Mesothelial cell of epicardium (in vitro differentiated cells): ENCODE data around the gene LRRN4. TPM values are rescaled to one million over a fixed set of nuclear protein-coding genes. Genes with fewer than 3 reads are reported as not detected.

Experiments
- DNase-seq, 2 experiments: peaks; one replicate each; pipeline ENCODE4 v3.0.0; 2021; ENCODE audit warnings: low spot score in 2 of 2; ENCODE audit not compliant: unreplicated experiment in 2 of 2
- H3K27ac Mint-ChIP-seq: 2 replicates; pipeline ENCODE4 v1.8.0; 2021; ENCODE audit warnings: mixed read lengths
- H3K27me3 Mint-ChIP-seq: 2 replicates; pipeline ENCODE4 v1.8.0; 2021; ENCODE audit warnings: low read depth, mixed read lengths
- H3K36me3 Mint-ChIP-seq: 2 replicates; pipeline ENCODE4 v1.8.0; 2021; ENCODE audit warnings: mixed read lengths
- H3K4me1 Mint-ChIP-seq: 2 replicates; pipeline ENCODE4 v1.8.0; 2021; ENCODE audit warnings: mixed read lengths
- H3K4me3 Mint-ChIP-seq: 2 replicates; pipeline ENCODE4 v1.8.0; 2021; ENCODE audit warnings: mild to moderate bottlenecking, moderate library complexity, mixed read lengths
- H3K9me3 Mint-ChIP-seq: 2 replicates; pipeline ENCODE4 v1.8.0; 2021; ENCODE audit warnings: mixed read lengths
- CTCF ChIP-seq: fragments of 200-600 bp; sonication (generic); IDR thresholded peaks from one replicate; pipeline ENCODE4 v1.5.0; 2021; ENCODE audit warnings: antibody characterized with exemption; ENCODE audit not compliant: unreplicated experiment
- total RNA-seq: library from RNA; stranded (reverse); gene quantifications from 3 replicates; pipeline ENCODE4 v1.2.1, GENCODE V29; 2021

The LRRN4 gene
- total RNA-seq, 1 donor from 2014 or later, result 78.8 TPM

- Mint-ChIP-seq H3K4me3 (no peak overlapping the region), H3K27me3 (no peaks in the 10 kb centered on the region), H3K27ac (no peak overlapping the region), H3K9me3 (peaks cover 18% of the 10 kb centered on the region), H3K4me1 (no peaks in the 10 kb centered on the region), H3K36me3 (peaks cover 60% of the 10 kb centered on the region)
- DNase-seq, result no peak
- no peak for TF ChIP-seq CTCF
These were observed 36.0 kb downstream of the LRRN4 start for GRCh38 chr20:6017880-6018279.

DNA sequence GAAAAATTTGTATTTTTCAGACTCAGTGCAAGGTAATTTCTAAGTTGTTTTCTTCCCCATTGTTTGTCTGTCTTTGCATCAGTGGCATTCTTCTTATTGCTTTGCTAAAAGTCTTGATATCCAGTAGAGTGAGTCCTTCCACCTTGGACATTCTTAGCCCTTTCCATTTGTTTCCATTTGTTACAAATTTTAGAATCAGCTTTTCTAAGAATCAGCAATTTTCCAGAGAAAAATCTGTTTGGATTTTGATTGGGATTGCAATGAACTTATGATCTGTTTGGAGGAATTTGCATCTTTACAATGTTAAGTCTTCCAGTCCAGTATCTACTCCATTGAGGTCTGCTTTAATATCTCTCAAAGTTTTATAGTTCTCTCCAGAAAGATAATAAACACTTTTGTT lies 36.4 kb downstream of the LRRN4 start:
- Mint-ChIP-seq H3K4me3 (no peak overlapping the region), H3K9me3 (peaks cover 14% of the 10 kb centered on the region), H3K4me1 (no peaks in the 10 kb centered on the region), H3K36me3 (peaks cover 60% of the 10 kb centered on the region), H3K27me3 (no peaks in the 10 kb centered on the region), H3K27ac (no peak overlapping the region)
- no peak for DNase-seq
- no peak for TF ChIP-seq CTCF

DNA sequence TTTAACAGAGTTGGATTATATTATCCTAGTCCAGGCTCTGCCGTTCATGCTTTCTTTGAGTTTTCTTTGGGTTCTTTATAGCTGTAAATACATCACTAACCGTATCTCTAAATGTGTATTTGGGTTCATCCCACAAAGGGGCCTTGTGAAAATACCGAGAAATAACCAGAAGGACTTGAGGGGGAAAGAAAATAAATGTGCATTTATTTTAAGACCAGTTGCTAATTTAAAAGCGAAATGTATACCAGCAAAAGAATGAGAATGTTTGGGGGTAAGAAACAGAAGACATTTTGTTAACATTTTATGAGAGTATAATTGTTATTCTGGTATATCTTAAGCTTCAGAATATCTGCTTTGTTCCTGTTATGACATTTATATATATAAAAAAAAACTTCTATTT lies 38.9 kb downstream of the LRRN4 start:
- Mint-ChIP-seq H3K36me3 (peaks cover 58% of the 10 kb centered on the region), H3K4me3 (no peak overlapping the region), H3K27me3 (no peaks in the 10 kb centered on the region), H3K27ac (no peak overlapping the region), H3K4me1 (no peaks in the 10 kb centered on the region), H3K9me3 (peaks cover 3% of the 10 kb centered on the region)
- TF ChIP-seq CTCF, result no peak
- no peak for DNase-seq

DNA sequence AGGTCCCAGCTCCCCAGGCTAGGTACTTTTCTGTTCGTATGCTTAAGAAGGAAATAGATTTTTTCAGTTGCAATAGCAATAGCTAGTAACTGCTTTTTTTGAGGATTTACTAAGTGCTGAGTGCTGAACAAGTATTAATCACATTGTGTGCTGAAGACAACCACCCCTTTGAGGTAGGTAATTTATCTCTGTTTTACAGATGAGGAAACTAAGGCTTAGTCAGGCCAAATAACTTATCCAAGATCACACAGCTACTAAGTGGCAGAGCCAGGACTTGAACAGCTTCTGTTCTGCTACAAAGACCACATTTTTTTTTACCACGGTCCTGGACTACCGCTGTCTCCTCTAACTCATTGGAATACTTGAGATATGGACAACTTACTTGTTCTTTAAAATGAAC lies 39.8 kb downstream of the LRRN4 start:
- H3K27ac Mint-ChIP-seq, result peak overlapping the region; percentile 41
- H3K9me3 Mint-ChIP-seq, result peaks cover 3% of the 10 kb centered on the region
- no peaks in the 10 kb centered on the region for H3K27me3 Mint-ChIP-seq
- peaks cover 59% of the 10 kb centered on the region for H3K36me3 Mint-ChIP-seq
- H3K4me1 Mint-ChIP-seq, result no peaks in the 10 kb centered on the region
- H3K4me3 Mint-ChIP-seq, result no peak overlapping the region
- DNase-seq, result no peak
- TF ChIP-seq CTCF, result no peak

DNA sequence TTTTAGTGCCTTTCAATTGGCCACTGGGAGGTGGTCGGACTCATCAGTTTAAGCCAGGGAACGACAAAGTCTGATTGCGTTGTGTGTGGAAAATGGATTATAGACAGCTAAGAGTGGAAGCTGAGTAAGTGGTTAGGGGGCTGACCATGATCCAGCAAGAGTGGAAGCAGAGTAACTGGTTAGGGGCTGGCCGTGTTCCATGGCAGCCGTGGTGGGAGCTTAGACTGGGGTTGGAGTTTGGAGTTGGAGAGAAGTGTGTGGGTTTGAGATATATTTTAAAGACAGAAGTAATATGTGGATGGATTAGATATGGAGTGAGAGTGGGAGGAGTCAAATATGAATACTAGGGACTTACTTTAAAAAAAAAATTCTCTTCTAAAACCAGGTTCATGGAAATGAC lies 41.7 kb downstream of the LRRN4 start:
- Mint-ChIP-seq H3K36me3 (peaks cover 44% of the 10 kb centered on the region), H3K27ac (peak overlapping the region; percentile 39), H3K27me3 (no peaks in the 10 kb centered on the region), H3K9me3 (no peaks in the 10 kb centered on the region), H3K4me1 (peaks cover 17% of the 10 kb centered on the region), H3K4me3 (no peak overlapping the region)
- no peak for DNase-seq
- TF ChIP-seq CTCF, result no peak

- peaks cover 28% of the 10 kb centered on the region for H3K4me1 Mint-ChIP-seq
These were observed 45.6 kb downstream of the LRRN4 start for GRCh38 chr20:6008254-6008653.

More at GRCh38 chr20:6008254-6008653, 45.6 kb downstream of the LRRN4 start:
- H3K36me3 Mint-ChIP-seq, result peaks cover 26% of the 10 kb centered on the region
- H3K4me3 Mint-ChIP-seq, result peak overlapping the region; percentile 97
- no peaks in the 10 kb centered on the region for H3K9me3 Mint-ChIP-seq
- peak overlapping the region; percentile 76 for H3K27ac Mint-ChIP-seq
- H3K27me3 Mint-ChIP-seq, result no peaks in the 10 kb centered on the region
- DNase-seq, result no peak
- no peak for TF ChIP-seq CTCF
